Left forelimb (tissue), 1 donor: ENCODE results near the gene PRR33.

Experiments used
- DNase-seq: peaks from one replicate; pipeline ENCODE4 v3.0.0-alpha.2; 2018; ENCODE audit warnings: low spot score

PRR33 gene

GRCh38 chr11:1862588-1863351 is 28.9 kb downstream of the PRR33 start:
- DNase-seq: no peak

GRCh38 chr11:1861435-1862411 is 30.0 kb downstream of the PRR33 start:
- DNase-seq: no peak

GRCh38 chr11:1860108-1860507 is 31.6 kb downstream of the PRR33 start:
- DNase-seq: no peak

GRCh38 chr11:1859004-1859403 is 32.7 kb downstream of the PRR33 start:
- DNase-seq: no peak

- no peak for DNase-seq
Observed at GRCh38 chr11:1858576-1858975, 33.1 kb downstream of the PRR33 start.

GRCh38 chr11:1858154-1858553 is 33.5 kb downstream of the PRR33 start:
- no peak for DNase-seq

- DNase-seq: no peak
Observed at GRCh38 chr11:1857064-1857463, 34.6 kb downstream of the PRR33 start.

GRCh38 chr11:1856306-1857005 is 35.2 kb downstream of the PRR33 start:
- DNase-seq: no peak

GRCh38 chr11:1855886-1856265 is 35.8 kb downstream of the PRR33 start:
- DNase-seq: no peak

GRCh38 chr11:1854949-1855885 is 36.5 kb downstream of the PRR33 start:
- DNase-seq: no peak

GRCh38 chr11:1854132-1854948 is 37.4 kb downstream of the PRR33 start:
- DNase-seq: no peak

- no peak for DNase-seq
Observed at GRCh38 chr11:1853376-1854131, 38.1 kb downstream of the PRR33 start.

- no peak for DNase-seq
Observed at GRCh38 chr11:1852877-1853276, 38.8 kb downstream of the PRR33 start, which contains the start of gene LSP1. LSP1 (plus strand) TSS chr11:1853084; CDS start chr11:1853145, 61 bp downstream.

GRCh38 chr11:1852271-1852876 is 39.3 kb downstream of the PRR33 start:
- DNase-seq: no peak

- DNase-seq: no peak
Observed at GRCh38 chr11:1851468-1852180, 40.1 kb downstream of the PRR33 start.

- DNase-seq: no peak
Observed at GRCh38 chr11:1848640-1849430, 42.9 kb downstream of the PRR33 start.

GRCh38 chr11:1847926-1848639 is 43.6 kb downstream of the PRR33 start:
- DNase-seq: no peak
